ENCODE data around the gene PTPRS.
A peak's percentile ranks its signal among the peaks of the same experiment; 100 is the strongest.

Gene PTPRS

GRCh38 chr19:5303208-5303607, 37.4 kb downstream of the PTPRS start:
- no peak for DNase-seq (ENCODE audit: low read depth)
- TF ChIP-seq CTCF (IDR thresholded peaks at IDR 0.05; ENCODE audit: control insufficient read depth, extremely low read depth, insufficient read depth), result no peak
- no peak overlapping the region for H3K4me3 ChIP-seq (ENCODE audit: low read depth, low read length)

GRCh38 chr19:5302396-5302795, 38.2 kb downstream of the PTPRS start:
- no peak for DNase-seq (ENCODE audit: low read depth)
- H3K4me3 ChIP-seq (ENCODE audit: low read depth, low read length), result no peak overlapping the region

GRCh38 chr19:5299137-5299536, 41.5 kb downstream of the PTPRS start:
- TF ChIP-seq CTCF (IDR thresholded peaks at IDR 0.05; ENCODE audit: control insufficient read depth, extremely low read depth, insufficient read depth), result no peak
- H3K4me3 ChIP-seq (ENCODE audit: low read depth, low read length), result no peak overlapping the region
- DNase-seq (ENCODE audit: low read depth), result no peak

More at GRCh38 chr19:5302396-5302795, 38.2 kb downstream of the PTPRS start:
- no peak for TF ChIP-seq CTCF (IDR thresholded peaks at IDR 0.05; ENCODE audit: control insufficient read depth, extremely low read depth, insufficient read depth)

- H3K4me3 ChIP-seq (ENCODE audit: low read depth, low read length), result no peak overlapping the region
- TF ChIP-seq CTCF (IDR thresholded peaks at IDR 0.05; ENCODE audit: control insufficient read depth, extremely low read depth, insufficient read depth), result no peak
- DNase-seq (ENCODE audit: low read depth), result peak; percentile 55
These were observed 42.1 kb downstream of the PTPRS start for GRCh38 chr19:5298471-5298901.

- DNase-seq (ENCODE audit: low read depth), result no peak
- no peak overlapping the region for H3K4me3 ChIP-seq (ENCODE audit: low read depth, low read length)
- TF ChIP-seq CTCF (IDR thresholded peaks at IDR 0.05; ENCODE audit: control insufficient read depth, extremely low read depth, insufficient read depth), result no peak
These were observed 43.3 kb downstream of the PTPRS start for GRCh38 chr19:5297272-5297669.

- no peak overlapping the region for H3K4me3 ChIP-seq (ENCODE audit: low read depth, low read length)
- TF ChIP-seq CTCF (IDR thresholded peaks at IDR 0.05; ENCODE audit: control insufficient read depth, extremely low read depth, insufficient read depth), result no peak
- no peak for DNase-seq (ENCODE audit: low read depth)
These were observed 43.9 kb downstream of the PTPRS start for GRCh38 chr19:5296457-5297271.

GRCh38 chr19:5296021-5296420, 44.6 kb downstream of the PTPRS start:
- no peak for TF ChIP-seq CTCF (IDR thresholded peaks at IDR 0.05; ENCODE audit: control insufficient read depth, extremely low read depth, insufficient read depth)
- DNase-seq (ENCODE audit: low read depth), result no peak
- no peak overlapping the region for H3K4me3 ChIP-seq (ENCODE audit: low read depth, low read length)

Measured in LNCaP clone FGC (cell line).